Stimulated activated CD8-positive, alpha-beta memory T cell treated with anti-CD3 and anti-CD28 coated beads, Interleukin-12 subunit alpha, Interleukin-12 subunit beta, amount 100 ng/mL, for 24 hours (primary cell): ENCODE measurements around the gene SDK1.

ENCODE experiments used
- DNase-seq: peaks from one replicate; pipeline ENCODE4 v3.0.0-alpha.2; 2020; ENCODE audit errors: extremely low read depth

Gene SDK1

GRCh38 chr7:3884543-3884942 is 583.5 kb downstream of the SDK1 start:
- no peak for DNase-seq

GRCh38 chr7:3887096-3887690 is 586.1 kb downstream of the SDK1 start:
- no peak for DNase-seq

DNA sequence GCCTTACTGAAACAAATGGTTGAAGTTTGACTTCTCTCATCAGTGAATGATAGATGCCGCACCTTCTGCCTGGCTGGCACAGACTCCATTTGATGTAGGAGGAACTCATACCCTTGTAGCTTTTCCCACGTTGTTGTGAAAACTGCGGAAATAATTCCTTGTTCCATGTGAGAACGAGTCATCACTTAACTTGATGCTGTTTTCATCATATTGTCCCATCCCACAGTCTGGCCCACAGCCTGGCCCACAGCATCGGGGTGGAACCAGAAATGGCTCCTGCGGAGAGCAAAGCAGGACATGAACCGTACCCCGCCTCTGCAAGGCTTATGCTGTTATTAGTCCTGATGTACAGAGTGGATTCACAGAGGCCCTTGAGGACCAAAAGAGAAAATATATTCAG is 587.0 kb downstream of the SDK1 start:
- DNase-seq = no peak

GRCh38 chr7:3892157-3892556 is 591.1 kb downstream of the SDK1 start:
- DNase-seq = no peak

GRCh38 chr7:3892686-3893085 is 591.6 kb downstream of the SDK1 start:
- no peak for DNase-seq

DNA sequence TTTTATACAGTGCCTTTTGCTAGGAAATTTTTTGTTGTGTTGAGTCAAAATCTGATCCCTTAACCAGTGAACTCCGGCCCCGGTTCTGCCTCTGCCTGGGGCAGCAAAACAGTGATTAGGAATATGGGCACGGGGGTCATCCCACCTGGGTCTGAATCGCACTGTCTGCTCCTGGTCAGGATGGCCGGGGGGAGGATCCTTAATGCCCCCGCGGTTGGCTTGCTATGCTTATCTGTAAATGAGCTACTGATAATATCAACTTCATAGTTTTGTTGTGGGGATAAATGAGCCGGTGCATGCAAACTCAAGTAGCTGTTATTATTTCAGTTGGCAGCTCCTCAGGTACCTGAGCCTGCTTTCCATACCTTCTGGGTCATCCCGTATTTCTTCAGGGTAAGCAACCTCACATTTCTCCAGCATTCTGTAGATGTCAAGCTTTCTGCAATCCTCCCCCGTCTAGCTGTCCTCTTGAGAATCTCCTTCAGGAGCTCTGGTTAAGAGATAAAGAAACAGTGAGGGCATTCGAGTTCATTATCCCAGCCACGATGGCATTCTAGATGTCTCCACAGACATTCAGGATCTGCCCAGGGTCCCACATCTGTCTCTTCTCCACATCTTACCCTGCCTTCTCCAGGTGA is 592.2 kb downstream of the SDK1 start:
- no peak for DNase-seq

DNA sequence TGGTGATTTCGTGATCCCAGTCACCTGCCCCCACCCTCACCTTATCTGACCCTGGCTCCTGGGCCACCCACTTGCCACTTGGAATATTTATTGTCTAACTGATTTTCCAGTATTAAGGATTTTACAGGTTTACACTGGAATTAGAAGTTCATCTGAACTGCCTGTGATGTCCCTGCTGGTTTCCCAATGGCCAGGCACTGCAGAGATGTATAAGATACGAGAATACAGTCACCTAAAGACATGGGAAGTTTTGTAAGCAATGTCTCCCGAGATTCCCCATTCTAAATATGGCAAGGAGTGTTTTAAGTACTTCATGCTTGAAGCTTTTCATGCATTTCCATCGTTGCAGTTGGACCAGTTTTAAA is 592.7 kb downstream of the SDK1 start:
- no peak for DNase-seq

DNA sequence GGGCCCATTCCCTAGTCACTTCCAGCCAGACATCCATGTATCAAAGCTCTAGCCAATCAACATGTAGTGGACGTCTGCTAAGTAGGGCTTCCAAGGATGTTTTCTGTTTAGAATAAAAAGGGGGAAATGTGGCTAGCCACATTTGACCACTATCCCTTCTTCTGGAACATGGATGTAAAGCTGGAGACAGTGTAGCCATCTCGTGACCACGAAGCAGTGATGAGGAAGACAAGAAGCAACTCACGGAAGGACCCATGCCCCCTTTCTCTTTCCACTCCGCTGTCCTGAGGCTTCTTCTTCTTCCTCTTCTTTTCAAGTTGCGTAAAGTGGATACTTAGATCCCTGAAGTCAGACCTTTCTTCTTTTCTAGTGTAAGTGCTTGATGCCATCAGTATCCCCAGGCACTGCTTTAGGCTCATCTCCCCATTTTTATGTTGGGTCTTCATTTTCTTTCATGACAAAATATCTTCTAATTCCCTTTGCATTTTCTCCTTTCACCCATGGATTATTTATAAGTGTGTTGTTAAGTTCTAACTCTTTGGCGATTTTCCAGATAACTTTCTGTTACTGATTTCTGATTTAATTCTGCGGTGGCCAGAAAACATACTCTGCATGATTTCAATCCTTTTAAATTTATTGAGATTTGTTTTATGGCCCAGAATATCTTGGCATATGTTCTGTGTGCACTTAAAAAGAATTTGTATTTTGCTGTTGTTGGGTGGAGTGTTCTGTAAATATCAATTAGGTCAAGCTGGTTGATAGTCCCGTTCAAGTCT is 594.5 kb downstream of the SDK1 start:
- no peak for DNase-seq

DNA sequence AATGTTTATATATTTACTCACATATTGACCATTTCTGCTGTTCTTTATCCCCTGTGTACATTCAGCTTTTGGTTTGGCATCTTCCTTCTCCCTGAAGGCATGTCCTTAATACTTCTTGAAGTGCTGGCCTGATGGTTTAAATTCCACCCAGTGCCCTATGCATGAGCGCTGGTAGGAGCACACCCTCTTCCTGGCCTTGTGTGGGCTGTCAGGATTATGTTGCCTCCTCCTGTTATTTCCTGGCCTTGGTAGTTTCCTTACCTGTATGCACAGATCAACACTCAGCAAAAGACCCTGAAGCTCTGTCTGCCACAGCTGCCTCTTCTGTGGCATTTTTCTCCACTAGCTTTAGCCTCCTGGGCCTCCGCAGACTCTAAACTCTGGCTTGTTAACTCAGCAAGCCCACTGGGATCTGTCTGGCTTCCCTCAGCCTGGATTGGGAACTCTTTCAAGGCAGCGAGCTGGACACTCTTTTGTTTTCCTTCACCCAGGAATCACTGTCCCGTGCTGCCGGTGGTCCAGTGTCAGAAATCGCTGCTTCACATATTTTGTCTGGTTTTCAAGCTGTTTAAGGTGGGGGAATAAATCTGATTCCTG is 595.2 kb downstream of the SDK1 start:
- no peak for DNase-seq

DNA sequence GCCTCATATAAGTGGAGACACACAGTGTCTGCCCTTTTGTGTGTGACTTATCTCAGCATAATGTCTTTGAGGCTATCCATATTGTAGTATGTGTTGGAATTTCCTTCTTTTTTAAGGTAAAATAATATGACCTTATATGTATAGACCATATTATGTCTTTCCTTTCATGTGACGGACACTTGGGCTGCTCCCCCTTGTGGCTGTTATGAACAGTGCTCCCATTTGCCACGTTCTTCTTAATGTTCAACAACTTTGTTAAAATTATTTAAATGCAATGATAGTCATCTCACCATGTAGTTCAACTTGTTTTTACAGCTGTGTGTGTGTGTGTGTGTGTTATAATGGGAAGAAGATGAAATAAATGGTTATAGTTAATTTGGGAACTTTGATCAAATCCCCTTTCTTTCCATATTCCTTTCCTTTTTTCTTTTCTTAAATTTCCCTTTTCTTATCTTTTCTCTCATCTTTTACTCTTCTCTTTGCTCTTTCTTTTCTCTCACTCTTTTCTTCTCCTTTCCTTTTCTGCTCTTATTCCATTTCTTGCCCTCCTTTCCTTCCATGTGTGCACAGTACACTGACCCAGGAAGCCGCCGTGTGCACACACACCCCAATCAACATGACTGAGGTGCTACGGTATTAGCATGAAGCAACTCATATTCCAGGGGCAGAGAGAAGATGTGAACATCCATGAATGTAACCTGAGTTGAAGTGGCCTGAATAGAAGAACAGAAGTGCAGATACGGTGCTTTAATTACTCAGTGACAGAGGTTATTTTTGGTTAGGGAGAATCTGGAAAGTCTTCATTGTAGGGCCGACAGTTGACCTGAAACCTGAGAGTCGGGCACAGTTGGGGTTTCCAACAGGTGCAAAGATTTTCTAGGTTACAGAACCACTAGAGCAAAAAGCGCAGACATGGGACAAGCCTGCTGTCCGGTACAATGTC is 596.6 kb downstream of the SDK1 start:
- DNase-seq = no peak

DNA sequence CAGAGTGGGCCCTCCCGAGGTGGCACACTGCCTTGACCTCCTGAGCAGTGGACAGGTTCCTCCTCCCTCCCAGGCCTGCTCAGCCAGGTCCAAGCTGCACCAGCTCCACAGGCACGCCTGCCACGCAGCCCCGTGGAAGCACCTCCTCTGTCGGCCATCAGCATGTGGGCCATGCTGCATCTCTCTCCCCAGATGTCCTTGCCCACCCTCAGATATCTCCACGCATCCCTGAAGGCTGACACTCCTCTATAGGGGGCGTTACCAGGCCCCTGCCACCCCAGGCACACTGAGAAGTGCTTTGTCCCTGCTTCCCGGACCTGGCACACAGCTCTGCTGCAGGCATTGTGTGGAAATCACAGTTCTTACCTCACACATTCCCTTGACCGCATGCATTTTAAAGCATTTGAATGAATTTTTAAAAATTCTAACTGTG is 598.5 kb downstream of the SDK1 start:
- DNase-seq = no peak

- DNase-seq = no peak
Measured at GRCh38 chr7:3908153-3908552, 607.1 kb downstream of the SDK1 start.

DNA sequence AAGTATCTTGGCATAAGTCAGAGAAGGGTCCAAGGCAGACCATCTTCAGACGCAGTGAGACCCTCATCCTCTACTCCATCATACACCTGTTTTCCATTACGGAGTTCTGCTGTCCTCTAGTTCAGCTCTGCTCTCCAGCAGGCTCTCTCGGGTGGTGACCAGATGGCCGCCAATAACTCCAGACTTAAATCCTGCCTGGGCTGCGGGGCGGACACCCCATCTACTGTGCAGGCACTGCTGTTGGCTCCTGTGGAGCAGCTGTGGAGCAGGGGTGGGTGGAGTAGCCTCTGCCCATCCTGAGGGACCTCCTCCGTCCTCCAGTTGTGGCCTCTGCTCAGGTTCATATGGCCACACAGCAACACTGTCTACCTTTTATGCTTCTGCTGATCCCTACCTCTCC is 608.1 kb downstream of the SDK1 start:
- no peak for DNase-seq

- DNase-seq = no peak
Measured at GRCh38 chr7:3910054-3910453, 609.0 kb downstream of the SDK1 start.

- no peak for DNase-seq
Measured at GRCh38 chr7:3911685-3912084, 610.6 kb downstream of the SDK1 start.

DNA sequence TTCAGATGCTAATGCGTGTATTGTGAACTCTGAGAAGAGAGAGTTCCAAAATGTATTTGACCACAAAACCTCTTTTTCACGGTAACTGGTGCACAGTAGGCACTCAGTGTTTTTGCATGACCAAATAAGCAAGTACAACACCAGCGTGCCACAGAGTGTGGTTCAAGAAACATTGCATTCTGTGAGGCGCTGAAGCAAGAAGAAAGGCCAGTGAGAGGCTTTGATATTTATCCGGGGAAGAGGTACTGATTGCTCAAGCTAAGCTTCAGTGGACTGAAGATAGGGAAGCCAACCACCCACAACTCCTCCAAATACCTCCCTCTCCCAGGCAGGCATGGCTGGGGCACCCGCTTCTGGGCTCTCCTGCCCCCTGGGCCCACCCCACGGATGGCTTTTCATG is 611.2 kb downstream of the SDK1 start:
- DNase-seq = no peak

GRCh38 chr7:3914051-3914775 is 613.2 kb downstream of the SDK1 start:
- no peak for DNase-seq

GRCh38 chr7:3915337-3915878 is 614.4 kb downstream of the SDK1 start:
- DNase-seq = no peak

DNA sequence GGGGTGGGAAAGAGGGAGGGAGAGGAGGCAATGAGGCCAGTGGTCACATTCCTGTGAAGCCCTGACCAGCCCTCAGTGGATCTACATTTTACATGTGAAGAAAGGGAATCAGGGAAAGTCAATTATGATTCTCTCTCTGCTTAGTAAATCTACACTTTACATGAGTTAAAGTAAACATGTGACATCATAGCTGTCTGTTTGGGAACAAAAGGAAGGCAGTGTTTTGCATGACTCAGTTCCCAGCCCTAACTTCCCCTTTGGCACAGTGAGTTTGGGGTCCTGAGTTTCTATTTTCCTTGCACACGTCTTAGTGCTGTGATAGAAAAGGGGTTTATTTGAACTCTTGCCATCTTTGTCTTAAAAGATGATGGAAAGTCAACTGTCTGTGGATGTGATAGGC is 615.1 kb downstream of the SDK1 start:
- no peak for DNase-seq

- DNase-seq = no peak
Measured at GRCh38 chr7:3917436-3917835, 616.4 kb downstream of the SDK1 start.

DNA sequence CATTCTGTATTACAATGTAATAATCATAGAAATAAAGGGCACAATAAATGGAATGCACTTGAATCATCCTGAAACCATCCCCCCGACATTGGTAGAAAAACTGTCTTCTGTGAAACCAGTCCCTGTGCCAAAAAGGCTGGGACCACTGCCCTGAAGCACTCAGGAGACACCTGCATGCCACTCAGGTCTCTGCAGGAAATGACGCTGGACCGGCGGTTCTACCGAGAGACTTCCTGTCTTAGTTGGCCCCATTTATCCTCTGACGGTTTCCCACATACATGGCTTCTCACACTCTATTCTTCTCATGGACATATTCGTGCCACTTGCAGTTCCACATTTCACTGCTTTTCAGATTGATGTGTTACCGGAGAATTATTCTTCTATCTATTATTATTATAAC is 617.5 kb downstream of the SDK1 start:
- DNase-seq = no peak
